ENCODE data around the gene KCND3. TPM values are rescaled to one million over a fixed set of nuclear protein-coding genes. Genes with fewer than 3 reads are reported as not detected.

The KCND3 gene
- total RNA-seq, 4 donors from 2014 or later, result 4.8 to 11.1 (median 5.7) TPM

DNA sequence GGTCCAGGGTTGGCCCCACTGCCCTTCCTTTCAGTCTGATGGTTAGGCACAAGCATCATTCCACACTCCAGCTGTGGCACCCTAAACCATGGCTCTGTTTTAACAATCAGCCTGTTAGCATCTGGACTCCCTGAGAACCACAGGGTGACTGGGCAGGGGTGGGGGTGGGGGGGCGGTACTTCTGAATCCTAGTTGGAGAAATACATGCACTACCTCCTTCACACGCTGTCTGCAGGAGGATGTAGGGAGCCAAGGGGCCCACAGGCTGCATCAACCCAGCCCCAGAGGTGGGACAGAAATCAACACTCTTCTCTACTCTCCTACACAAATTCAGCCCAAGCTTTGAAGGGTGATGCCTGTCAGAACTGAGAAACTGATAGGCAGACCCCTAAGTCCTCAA, 209.9 kb downstream of the KCND3 start:
- TF ChIP-seq CTCF (IDR thresholded peaks at IDR 0.05; ENCODE audit: low read depth), result no peak

- no peak for TF ChIP-seq CTCF (IDR thresholded peaks at IDR 0.05; ENCODE audit: low read depth)
These were observed 210.9 kb downstream of the KCND3 start for GRCh38 chr1:111778541-111779051.

DNA sequence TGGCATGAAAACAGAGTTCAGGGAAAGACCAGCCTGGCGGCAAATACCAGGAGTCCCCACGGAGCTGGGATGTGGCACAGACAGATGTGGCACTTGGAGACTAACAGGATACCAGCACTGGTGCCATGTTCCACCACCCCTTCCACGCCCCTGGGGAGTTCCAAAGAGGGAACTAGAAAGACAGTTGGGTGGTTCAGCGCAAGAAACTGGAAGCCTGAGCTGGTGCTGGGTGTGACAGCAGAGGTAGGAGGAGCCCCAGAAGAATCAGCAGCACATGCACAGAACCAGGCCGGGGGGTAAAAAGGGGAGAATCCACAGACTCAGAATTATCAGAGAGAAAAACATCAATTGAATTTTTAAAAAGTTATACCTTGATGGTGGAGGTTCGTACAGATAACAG, 211.4 kb downstream of the KCND3 start:
- no peak for TF ChIP-seq CTCF (IDR thresholded peaks at IDR 0.05; ENCODE audit: low read depth)

- TF ChIP-seq CTCF (IDR thresholded peaks at IDR 0.05; ENCODE audit: low read depth), result no peak
These were observed 212.2 kb downstream of the KCND3 start for GRCh38 chr1:111777301-111777700.

- TF ChIP-seq CTCF (IDR thresholded peaks at IDR 0.05; ENCODE audit: low read depth), result no peak
These were observed 212.6 kb downstream of the KCND3 start for GRCh38 chr1:111776861-111777260.

DNA sequence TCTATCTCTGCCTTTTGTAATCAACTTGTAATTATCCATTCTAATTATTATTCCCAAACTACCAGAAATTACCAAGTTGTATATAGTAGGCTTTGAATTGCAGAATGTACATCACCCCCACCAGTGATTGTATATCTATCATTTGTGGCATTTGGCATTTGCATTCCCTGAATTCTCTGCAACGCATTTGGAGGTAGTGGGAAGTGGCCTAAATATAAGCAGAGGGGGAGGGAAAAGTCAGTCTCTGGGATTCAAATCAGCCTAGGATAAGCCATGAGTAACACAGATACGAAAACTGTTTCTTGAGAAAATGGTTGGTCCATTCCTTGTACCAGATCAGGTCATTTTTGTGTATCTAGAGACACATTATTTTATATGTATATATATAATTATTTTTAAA, 213.1 kb downstream of the KCND3 start:
- TF ChIP-seq CTCF (IDR thresholded peaks at IDR 0.05; ENCODE audit: low read depth), result no peak

- no peak for TF ChIP-seq CTCF (IDR thresholded peaks at IDR 0.05; ENCODE audit: low read depth)
These were observed 213.5 kb downstream of the KCND3 start for GRCh38 chr1:111775966-111776365.
